Endothelial cell of umbilical vein (primary cell): Measurements from ENCODE around the gene VPS51. TPM values are rescaled to one million over a fixed set of nuclear protein-coding genes. Genes with fewer than 3 reads are reported as not detected.

Experiments used
- BruUV-seq: library from RNA; stranded (reverse); fragments of 400-500 nt; replicated peaks from 2 replicates; lab custom pipeline; 2021; lab: Mats Ljungman, UMichigan
- CTCF ChIA-PET: fragments of 300-600, 350-600 bp; sonication (Branson Sonifier 250); formaldehyde crosslinking; loops from one replicate; lab custom pipeline; 2021; ENCODE audit warnings: antibody characterized with exemption, inconsistent platforms; lab: Charles Lee
- POLR2A ChIA-PET: fragments of 300-600, 350-600 bp; sonication (Branson Sonifier 250); formaldehyde crosslinking; loops from one replicate; lab custom pipeline; 2021; ENCODE audit warnings: antibody characterized with exemption, inconsistent platforms; lab: Charles Lee
- DNase-seq: peaks from one replicate; pipeline ENCODE4 v3.0.0-alpha.2; 2011; ENCODE audit warnings: low read depth, low spot score
- FAIRE-seq: peaks from 2 replicates; lab custom pipeline; 2011; peaks lifted over from hg19 to GRCh38; lab: Jason Lieb, UNC
- H2AFZ ChIP-seq: 2 replicates; pipeline ENCODE4 v1.6.0; 2012; ENCODE audit warnings: low read depth, low read length, control low read depth, inconsistent platforms
- H3K27ac ChIP-seq: 2 replicates; pipeline ENCODE4 v1.5.1; 2011; ENCODE audit warnings: low read depth, mild to moderate bottlenecking, control low read depth, low read length, moderate library complexity; ENCODE audit not compliant: insufficient read depth
- H3K27me3 ChIP-seq, 2 experiments: 2 replicates each; pipeline versions ENCODE4 v1.6.0 to v1.6.1; 2011; ENCODE audit warnings: low read length in 2 of 2, mixed read lengths in 1 of 2; ENCODE audit not compliant: control insufficient read depth in 2 of 2, insufficient read depth in 2 of 2
- H3K36me3 ChIP-seq, 2 experiments: 2 replicates in 1 of 2; 3 replicates in 1 of 2; pipeline ENCODE4 v1.5.1; 2011; ENCODE audit warnings: low read length in 2 of 2, mild to moderate bottlenecking in 1 of 2, moderate library complexity in 1 of 2; ENCODE audit not compliant: control insufficient read depth in 2 of 2, insufficient read depth in 2 of 2; ENCODE audit errors: extremely low read depth in 1 of 2
- H3K4me1 ChIP-seq: 3 replicates; pipeline ENCODE4 v1.5.1; 2011; ENCODE audit warnings: mild to moderate bottlenecking, low read length; ENCODE audit not compliant: control insufficient read depth, insufficient read depth; ENCODE audit errors: extremely low read depth
- H3K4me2 ChIP-seq: 2 replicates; pipeline ENCODE4 v1.6.1; 2011; ENCODE audit warnings: low read length, control low read depth, mixed read lengths; ENCODE audit not compliant: insufficient read depth
- H3K4me3 ChIP-seq, 3 experiments: fragments of 200-600 bp in 1 of 3; sonication (generic), shearing (Covaris generic) in 1 of 3; replicated peaks in 1 of 3; 2 replicates each; pipeline ENCODE4 v1.5.1; 2011 to 2016; ENCODE audit warnings: control low read depth in 3 of 3, low read length in 3 of 3, mild to moderate bottlenecking in 2 of 3, inconsistent platforms in 1 of 3, low read depth in 1 of 3, moderate library complexity in 1 of 3; ENCODE audit not compliant: insufficient read depth in 1 of 3
- H3K79me2 ChIP-seq: 2 replicates; pipeline ENCODE4 v1.6.0; 2012; ENCODE audit warnings: low read length, inconsistent platforms; ENCODE audit not compliant: control insufficient read depth, insufficient read depth
- H3K9ac ChIP-seq: replicated peaks from 2 replicates; pipeline ENCODE3; 2011; ENCODE audit warnings: low read length, control low read depth; ENCODE audit not compliant: insufficient read depth; ENCODE audit errors: extremely low read depth
- H3K9me1 ChIP-seq: replicated peaks from 3 replicates; pipeline ENCODE4 v1.6.0; 2011; ENCODE audit warnings: mild to moderate bottlenecking, low read length; ENCODE audit not compliant: control insufficient read depth, insufficient read depth; ENCODE audit errors: extremely low read depth
- H3K9me3 ChIP-seq: replicated peaks from 2 replicates; pipeline ENCODE4 v1.5.1; 2012; ENCODE audit warnings: low read length, inconsistent platforms; ENCODE audit not compliant: control insufficient read depth, insufficient read depth
- H4K20me1 ChIP-seq: replicated peaks from 2 replicates; pipeline ENCODE3; 2011; ENCODE audit warnings: mild to moderate bottlenecking, low read length; ENCODE audit not compliant: control insufficient read depth, insufficient read depth; ENCODE audit errors: extremely low read depth
- CTCF ChIP-seq, 2 donors: IDR thresholded peaks; 1 replicate in 1 of 2; 2 replicates in 1 of 2; pipeline ENCODE4 v1.5.1; 2011; ENCODE audit warnings: low read length in 2 of 2, mild to moderate bottlenecking in 2 of 2, moderate library complexity in 2 of 2, control low read depth in 1 of 2, inconsistent platforms in 1 of 2, low read depth in 1 of 2; ENCODE audit not compliant: insufficient read depth in 1 of 2; ENCODE audit errors: extremely low read depth in 1 of 2
- EZH2 ChIP-seq: IDR thresholded peaks from 2 replicates; pipeline ENCODE4 v1.6.1; 2012; ENCODE audit warnings: borderline replicate concordance, low read depth, mild to moderate bottlenecking, moderate library complexity, low read length, inconsistent platforms; ENCODE audit not compliant: severe bottlenecking
- FOS ChIP-seq: IDR thresholded peaks from 2 replicates; pipeline ENCODE4 v1.6.1; 2011; ENCODE audit warnings: mild to moderate bottlenecking, low read length, moderate library complexity, borderline replicate concordance; ENCODE audit not compliant: insufficient read depth
- GATA2 ChIP-seq: IDR thresholded peaks from 2 replicates; pipeline ENCODE4 v1.7.0; 2011; ENCODE audit warnings: low read depth, mild to moderate bottlenecking, moderate library complexity, mixed read lengths, low read length; ENCODE audit not compliant: insufficient read length, insufficient read depth
- JUN ChIP-seq: IDR thresholded peaks from 2 replicates; pipeline ENCODE4 v1.6.1; 2011; ENCODE audit warnings: borderline replicate concordance, low read depth; ENCODE audit not compliant: insufficient read length, insufficient read depth
- MAX ChIP-seq: IDR thresholded peaks from 2 replicates; pipeline ENCODE4 v1.6.1; 2011; ENCODE audit not compliant: insufficient read depth, insufficient read length
- MYC ChIP-seq: IDR thresholded peaks from one replicate; pipeline ENCODE4 v1.6.1; 2011; ENCODE audit warnings: mild to moderate bottlenecking, low read depth, low read length
- POLR2A ChIP-seq: IDR thresholded peaks from 2 replicates; pipeline ENCODE4 v1.6.1; 2012; ENCODE audit warnings: low read depth, mild to moderate bottlenecking, control low read depth, low read length
- POLR2AphosphoS5 ChIP-seq: IDR thresholded peaks from 2 replicates; pipeline ENCODE4 v1.6.1; 2012; ENCODE audit warnings: low read depth, mild to moderate bottlenecking, control low read depth, low read length, moderate library complexity; ENCODE audit not compliant: insufficient read depth
- dilution Hi-C: fragments of 300-500 bp; cut with MboI; formaldehyde crosslinking; loops from one replicate; pipeline ENCODE4 v1.15.0; 2019; ENCODE audit warnings: low sequenced_read_pairs; ENCODE audit not compliant: extremely low pct_ligation_motif_present
- intact Hi-C: fragments of 100-400 bp; cut with micrococcal nuclease; formaldehyde crosslinking; loops from one replicate; pipeline ENCODE4 v1.10.0; 2022
- polyA plus RNA-seq, 4 experiments: library from polyadenylated mRNA; depleted of rRNA in 3 of 4; stranded (reverse) in 3 of 4; unstranded in 1 of 4; fragments of >200 nt; gene quantifications; 2 replicates each; pipeline versions ENCODE4 v1.2.1 to v1.2.3, GENCODE V29; 2011 to 2012; ENCODE audit warnings: missing spikeins in 1 of 4
- total RNA-seq: library from RNA; stranded (reverse); gene quantifications from 2 replicates; pipeline ENCODE4 v1.2.3, GENCODE V29; 2021

The VPS51 gene
- total and polyA plus RNA-seq, 2 donors (not counting 3 experiments of a cell fraction or from before 2014, with no cell fraction given): 108 to 146 TPM

DNA sequence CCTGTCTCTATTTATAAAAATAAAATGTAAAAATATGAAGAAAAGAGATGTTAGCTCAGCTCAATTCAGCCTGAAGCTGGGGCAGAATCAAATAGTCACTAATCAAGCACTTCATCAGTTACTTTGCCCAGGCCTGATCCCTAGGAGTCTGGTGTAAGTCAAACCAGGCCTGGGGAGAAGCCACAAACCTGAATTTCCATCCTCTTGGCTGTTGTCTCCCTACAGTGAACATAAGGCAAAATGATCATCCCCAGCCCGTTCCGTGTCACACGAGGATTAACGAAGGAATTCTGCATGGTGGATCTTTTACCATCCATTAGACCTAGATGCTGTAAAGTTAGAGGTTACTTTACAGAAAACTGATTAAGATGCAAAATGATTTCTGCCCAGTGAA, 31.2 kb upstream of the VPS51 start:
- no peak overlapping the region for H3K4me3 ChIP-seq
- H3K79me2 ChIP-seq: no peaks in the 10 kb centered on the region
- no peak overlapping the region for H3K4me2 ChIP-seq
- H3K4me1 ChIP-seq: no peaks in the 10 kb centered on the region
- DNase-seq (no peak), FAIRE-seq (no peak)
- ChIA-PET CTCF (interaction anchor here (1.0 to 1.3 kb wide), 2 partner anchors 8 to 18 kb away, joined by 3 read pairs; no protein-coding TSS in a partner anchor), POLR2A (interaction anchor here (0.7 kb wide), 1 partner anchor 276 kb away, joined by 4 read pairs; no protein-coding TSS in a partner anchor)
- intact Hi-C loops: no loop called here
- BruUV-seq: no TSS peak
- H3K36me3 ChIP-seq: no peaks in the 10 kb centered on the region
- H3K27me3 ChIP-seq: no peaks in the 10 kb centered on the region
- no peaks in the 10 kb centered on the region for H3K9me3 ChIP-seq
- no peaks in the 10 kb centered on the region for H3K9me1 ChIP-seq
- H2AFZ ChIP-seq: no peak overlapping the region
- TF ChIP-seq FOS (no peak), CTCF (IDR thresholded peaks at IDR 0.05; ENCODE audit: extremely low read depth in 1 of 2, insufficient read depth in 1 of 2, low read depth in 1 of 2, low read length in 2 of 2) (no peak), JUN (no peak), POLR2AphosphoS5 (no peak), EZH2 (no peak), GATA2 (no peak), POLR2A (no peak), MYC (no peak), MAX (no peak)
- H4K20me1 ChIP-seq: no peaks in the 10 kb centered on the region
- H3K9ac ChIP-seq: no peak overlapping the region
- H3K27ac ChIP-seq: no peak overlapping the region
- dilution Hi-C loops: no loop called here
